OCI-LY7 (cell line): ENCODE measurements around the gene ACACA. TPM values are rescaled to one million over a fixed set of nuclear protein-coding genes. Genes with fewer than 3 reads are reported as not detected.

Source experiments
- BruUV-seq: library from RNA; stranded (reverse); fragments of 400-500 nt; replicated peaks from 2 replicates; lab custom pipeline; 2021; lab: Mats Ljungman, UMichigan
- CTCF ChIA-PET: fragments of 300-600 bp; sonication (Branson Sonifier 250); formaldehyde crosslinking; loops from one replicate; lab custom pipeline; 2022; ENCODE audit warnings: antibody characterized with exemption; ENCODE audit not compliant: unreplicated experiment; lab: Charles Lee
- POLR2A ChIA-PET: fragments of 300-600 bp; sonication (Branson Sonifier 250); formaldehyde crosslinking; loops from one replicate; lab custom pipeline; 2022; ENCODE audit warnings: antibody characterized with exemption; lab: Charles Lee
- DNase-seq: peaks from one replicate; pipeline ENCODE4 v3.0.0-alpha.2; 2015; ENCODE audit warnings: low spot score
- H2AFZ ChIP-seq: fragments of 200-600 bp; sonication (generic), shearing (Covaris generic); 2 replicates; pipeline ENCODE4 v1.6.1; 2014; ENCODE audit warnings: mild to moderate bottlenecking, antibody characterized with exemption, low read length, moderate library complexity
- H3K27ac ChIP-seq: fragments of 200-600 bp; sonication (generic); 2 replicates; pipeline ENCODE4 v1.5.1; 2014; ENCODE audit warnings: mixed run types, low read depth, mild to moderate bottlenecking, moderate library complexity, low read length, inconsistent platforms; ENCODE audit not compliant: poor library complexity, severe bottlenecking
- H3K36me3 ChIP-seq: fragments of 200-600 bp; sonication (generic); 2 replicates; pipeline ENCODE4 v1.6.1; 2014; ENCODE audit warnings: mild to moderate bottlenecking, antibody characterized with exemption, low read length, moderate library complexity, mixed read lengths; ENCODE audit not compliant: insufficient read depth
- H3K4me1 ChIP-seq: fragments of 200-600 bp; sonication (generic); 2 replicates; pipeline ENCODE4 v1.5.1; 2014; ENCODE audit warnings: mild to moderate bottlenecking, low read length; ENCODE audit not compliant: insufficient read depth, poor library complexity, severe bottlenecking
- H3K4me2 ChIP-seq: fragments of 200-600 bp; sonication (generic); 2 replicates; pipeline ENCODE4 v1.6.1; 2014; ENCODE audit warnings: mild to moderate bottlenecking, low read length
- H3K4me3 ChIP-seq: fragments of 200-600 bp; sonication (generic); 2 replicates; pipeline ENCODE4 v1.5.1; 2014; ENCODE audit warnings: mild to moderate bottlenecking, low read depth, low read length; ENCODE audit not compliant: poor library complexity, severe bottlenecking
- H3K79me2 ChIP-seq: fragments of 200-600 bp; sonication (generic); 2 replicates; pipeline ENCODE4 v1.6.1; 2016; ENCODE audit warnings: low read depth, mild to moderate bottlenecking, low read length, moderate library complexity, mixed read lengths; ENCODE audit not compliant: insufficient read depth
- H3K9me2 ChIP-seq: fragments of 200-600 bp; sonication (generic); 2 replicates; pipeline ENCODE4 v1.6.1; 2016; ENCODE audit warnings: mild to moderate bottlenecking, low read length, mixed read lengths; ENCODE audit not compliant: insufficient read depth
- H3K9me3 ChIP-seq: fragments of 200-600 bp; sonication (generic); 2 replicates; pipeline ENCODE4 v1.6.1; 2014; ENCODE audit warnings: mild to moderate bottlenecking, mixed run types, low read length, mixed read lengths
- H4K20me1 ChIP-seq: fragments of 200-600 bp; sonication (generic); 2 replicates; pipeline ENCODE4 v1.6.1; 2014; ENCODE audit warnings: mild to moderate bottlenecking, antibody characterized with exemption, low read length, moderate library complexity, mixed read lengths; ENCODE audit not compliant: insufficient read depth
- EZH2phosphoT487 ChIP-seq: fragments of 200-600 bp; sonication (generic); IDR thresholded peaks from 2 replicates; pipeline ENCODE4 v1.6.1; 2018; ENCODE audit warnings: low read depth, borderline replicate concordance, mild to moderate bottlenecking, mixed run types, antibody characterized with exemption, low read length, moderate library complexity, mixed read lengths
- intact Hi-C: fragments of 100-400 bp; cut with micrococcal nuclease; formaldehyde crosslinking; loops from one replicate; pipeline ENCODE4 v1.10.0; 2022; ENCODE audit not compliant: unreplicated experiment
- total RNA-seq, 2 experiments: library from RNA; depleted of rRNA in 1 of 2; stranded (reverse); fragments of >200 nt in 1 of 2; shearing (Covaris generic) in 1 of 2; gene quantifications; 2 replicates each; pipeline ENCODE4 v1.2.3, GENCODE V29; 2014 to 2022
- TF ChIP-seq, protein P1 (sequence below): fragments of 200-600 bp; sonication (generic); conservative IDR thresholded peaks from 2 replicates; pipeline ENCODE4 v1.5.1; 2014; ENCODE audit warnings: mild to moderate bottlenecking, antibody characterized with exemption, low read length, moderate library complexity, mixed read lengths

ACACA gene
- total RNA-seq, 2 experiments from 2014 or later: 32.1 to 98.3 TPM

DNA sequence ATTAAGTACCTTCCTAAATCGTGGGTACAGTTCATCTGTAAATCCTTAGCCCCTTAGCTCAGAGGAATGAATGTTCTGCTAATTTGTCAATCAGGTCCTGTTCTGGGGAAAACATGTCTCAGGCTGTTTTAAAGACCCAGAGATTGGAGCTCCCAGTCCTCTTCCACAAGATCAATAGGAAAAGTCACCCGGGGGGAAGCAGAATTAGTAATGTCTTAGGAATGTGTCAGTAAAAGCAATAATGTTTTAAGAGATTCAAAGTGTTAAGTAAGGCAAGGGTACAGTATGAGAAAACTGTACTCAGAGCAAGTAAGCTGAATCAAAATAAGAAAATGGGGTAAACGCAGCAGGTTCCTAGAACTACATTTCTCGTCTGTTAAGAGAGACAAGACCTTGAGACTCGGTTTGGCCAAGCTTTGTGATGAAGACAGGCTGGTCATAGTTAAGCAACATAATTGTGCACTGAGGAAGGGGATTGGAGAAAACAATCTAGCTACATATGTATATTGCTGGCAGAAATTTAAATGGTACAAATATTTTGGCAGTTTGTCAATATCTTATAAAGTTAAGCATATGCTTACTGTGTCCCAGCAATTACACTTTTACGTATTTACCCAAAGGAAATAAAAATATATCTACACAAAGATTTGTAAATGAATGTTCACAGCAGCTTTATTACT lies 223.7 kb downstream of the ACACA start:
- Histone ChIP-seq H3K4me3 (no peak overlapping the region), H2AFZ (no peak overlapping the region), H3K9me2 (no peaks in the 10 kb centered on the region), H4K20me1 (no peaks in the 10 kb centered on the region), H3K36me3 (peaks cover 73% of the 10 kb centered on the region), H3K4me1 (no peaks in the 10 kb centered on the region), H3K4me2 (no peak overlapping the region), H3K27ac (no peak overlapping the region), H3K9me3 (no peaks in the 10 kb centered on the region), H3K79me2 (no peaks in the 10 kb centered on the region)
- TF ChIP-seq, protein P1, sequence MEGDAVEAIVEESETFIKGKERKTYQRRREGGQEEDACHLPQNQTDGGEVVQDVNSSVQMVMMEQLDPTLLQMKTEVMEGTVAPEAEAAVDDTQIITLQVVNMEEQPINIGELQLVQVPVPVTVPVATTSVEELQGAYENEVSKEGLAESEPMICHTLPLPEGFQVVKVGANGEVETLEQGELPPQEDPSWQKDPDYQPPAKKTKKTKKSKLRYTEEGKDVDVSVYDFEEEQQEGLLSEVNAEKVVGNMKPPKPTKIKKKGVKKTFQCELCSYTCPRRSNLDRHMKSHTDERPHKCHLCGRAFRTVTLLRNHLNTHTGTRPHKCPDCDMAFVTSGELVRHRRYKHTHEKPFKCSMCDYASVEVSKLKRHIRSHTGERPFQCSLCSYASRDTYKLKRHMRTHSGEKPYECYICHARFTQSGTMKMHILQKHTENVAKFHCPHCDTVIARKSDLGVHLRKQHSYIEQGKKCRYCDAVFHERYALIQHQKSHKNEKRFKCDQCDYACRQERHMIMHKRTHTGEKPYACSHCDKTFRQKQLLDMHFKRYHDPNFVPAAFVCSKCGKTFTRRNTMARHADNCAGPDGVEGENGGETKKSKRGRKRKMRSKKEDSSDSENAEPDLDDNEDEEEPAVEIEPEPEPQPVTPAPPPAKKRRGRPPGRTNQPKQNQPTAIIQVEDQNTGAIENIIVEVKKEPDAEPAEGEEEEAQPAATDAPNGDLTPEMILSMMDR: no peak
- no peak for TF ChIP-seq EZH2phosphoT487
- POLR2A ChIA-PET: interaction anchor here (1.2 kb wide), 1 partner anchor 13 kb away, joined by 4 read pairs; no protein-coding TSS in a partner anchor
- intact Hi-C loops: no loop called here
- CTCF ChIA-PET: no interaction called here
- no TSS peak for BruUV-seq
- DNase-seq: no peak

DNA sequence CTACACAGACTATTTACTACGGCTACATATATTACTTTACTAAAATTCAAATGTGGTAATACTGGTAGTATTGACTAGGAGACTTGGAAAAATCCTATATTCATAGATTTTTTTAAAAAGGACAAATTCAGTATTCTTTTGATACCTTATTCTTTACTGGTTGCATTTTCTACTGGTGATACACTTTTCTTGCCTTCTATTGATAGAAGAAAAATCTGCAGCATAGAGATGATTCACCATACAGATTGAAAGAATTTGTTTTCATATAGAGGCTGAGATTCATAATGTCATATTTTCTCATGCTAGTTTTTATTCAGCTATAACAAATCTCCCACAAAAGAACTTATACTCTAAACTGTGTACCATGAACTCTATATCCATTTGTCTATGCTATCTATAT lies 226.3 kb downstream of the ACACA start:
- Histone ChIP-seq H2AFZ (no peak overlapping the region), H3K4me2 (no peak overlapping the region), H4K20me1 (no peaks in the 10 kb centered on the region), H3K79me2 (no peaks in the 10 kb centered on the region), H3K36me3 (peaks cover 73% of the 10 kb centered on the region), H3K27ac (no peak overlapping the region), H3K9me3 (no peaks in the 10 kb centered on the region), H3K4me1 (no peaks in the 10 kb centered on the region), H3K9me2 (no peaks in the 10 kb centered on the region), H3K4me3 (no peak overlapping the region)
- BruUV-seq: no TSS peak
- ChIA-PET POLR2A (interaction anchor here (1.4 kb wide), 1 partner anchor 9 kb away, joined by 4 read pairs; no protein-coding TSS in a partner anchor), CTCF (no interaction called here)
- TF ChIP-seq EZH2phosphoT487: no peak
- TF ChIP-seq, protein P1: no peak
- DNase-seq: no peak
- intact Hi-C loops: no loop called here

DNA sequence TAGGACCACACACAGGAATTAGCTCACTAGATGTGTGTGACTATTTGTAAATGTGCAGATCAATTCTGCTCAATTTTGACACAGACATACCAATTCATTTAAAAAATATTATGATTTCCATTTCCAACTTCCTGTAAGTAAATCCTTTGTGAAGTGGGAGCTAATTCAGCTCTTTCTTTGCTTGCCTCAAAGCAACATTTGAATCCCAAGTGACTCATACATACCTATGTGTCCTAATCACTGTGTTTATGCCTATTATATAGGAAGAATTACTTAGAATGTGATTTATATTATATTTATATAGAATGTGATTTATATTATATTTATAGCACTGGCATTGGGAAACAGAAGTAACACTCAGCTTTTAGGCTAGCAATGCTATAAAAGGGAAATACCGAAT lies 226.7 kb downstream of the ACACA start:
- no peak overlapping the region for H3K4me2 ChIP-seq
- POLR2A ChIA-PET: interaction anchor here (1.4 kb wide), 1 partner anchor 9 kb away, joined by 4 read pairs; no protein-coding TSS in a partner anchor

More for the DNA sequence above, 226.7 kb downstream of the ACACA start:
- no peak overlapping the region for H3K27ac ChIP-seq
- H3K9me2 ChIP-seq: no peaks in the 10 kb centered on the region
- TF ChIP-seq, protein P1: no peak
- TF ChIP-seq EZH2phosphoT487: no peak
- no peak overlapping the region for H2AFZ ChIP-seq
- H3K9me3 ChIP-seq: no peaks in the 10 kb centered on the region
- H4K20me1 ChIP-seq: no peaks in the 10 kb centered on the region
- H3K79me2 ChIP-seq: no peaks in the 10 kb centered on the region
- intact Hi-C loops: no loop called here
- no peak for DNase-seq
- no peak overlapping the region for H3K4me3 ChIP-seq
- H3K36me3 ChIP-seq: peaks cover 76% of the 10 kb centered on the region
- H3K4me1 ChIP-seq: no peaks in the 10 kb centered on the region
- BruUV-seq: no TSS peak
- CTCF ChIA-PET: no interaction called here
